Hematopoietic multipotent progenitor cell treated with erythropoietin and hydrocortisone succinate and interleukin-3 and kit ligand, for 15 days (in vitro differentiated cells): ENCODE data around the gene CFAP61.
"Not testable (repeated sequence)": the region's sequence is repeated elsewhere in the genome, so short reads cannot be mapped to it uniquely, and the experiment has no call there.

ENCODE experiments used
- DNase-seq: peaks from one replicate; pipeline ENCODE4 v3.0.0-alpha.2; 2015; ENCODE audit warnings: low spot score

Gene CFAP61

DNA sequence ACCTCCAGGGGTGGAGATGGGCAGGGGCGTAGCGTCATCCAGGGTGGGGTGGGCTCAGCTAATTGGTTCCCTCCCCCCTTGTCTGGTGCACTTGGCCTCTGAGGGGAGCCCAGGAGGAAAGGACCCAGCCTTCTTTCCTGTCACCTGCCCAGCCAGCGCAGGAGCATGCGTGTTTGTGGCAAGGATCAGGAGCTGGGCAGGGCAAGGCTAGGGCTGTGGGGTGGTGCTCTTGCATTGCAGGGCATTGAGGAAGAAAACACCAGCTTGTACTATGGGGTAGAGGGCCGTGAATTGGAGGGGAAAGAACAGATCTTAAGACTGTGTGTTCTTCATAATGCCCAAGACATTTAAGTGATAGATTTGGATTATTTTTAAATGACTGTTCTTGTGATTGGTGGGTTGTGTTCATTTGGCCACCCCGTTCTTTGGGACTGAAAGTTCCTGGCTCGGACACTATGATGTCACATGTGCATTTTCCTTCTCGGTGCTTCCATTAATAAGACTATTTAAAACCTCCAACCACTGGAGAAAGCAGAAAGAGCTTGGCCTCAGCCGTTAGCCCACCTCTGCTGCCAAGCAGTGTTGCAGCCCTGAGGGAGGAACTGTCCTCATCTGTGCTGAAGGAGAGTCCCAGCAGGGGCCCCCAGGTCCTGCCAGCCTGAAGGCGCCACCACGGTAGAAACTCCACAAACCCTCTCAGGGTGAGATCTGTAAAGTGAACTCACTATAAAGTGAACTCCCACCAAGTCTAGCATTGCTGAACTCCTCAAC, 179.4 kb downstream of the CFAP61 start:
- DNase-seq = no peak

GRCh38 chr20:20233041-20233514, 180.7 kb downstream of the CFAP61 start:
- no peak for DNase-seq

- no peak for DNase-seq
Observed at GRCh38 chr20:20235681-20236080, 183.3 kb downstream of the CFAP61 start.

DNA sequence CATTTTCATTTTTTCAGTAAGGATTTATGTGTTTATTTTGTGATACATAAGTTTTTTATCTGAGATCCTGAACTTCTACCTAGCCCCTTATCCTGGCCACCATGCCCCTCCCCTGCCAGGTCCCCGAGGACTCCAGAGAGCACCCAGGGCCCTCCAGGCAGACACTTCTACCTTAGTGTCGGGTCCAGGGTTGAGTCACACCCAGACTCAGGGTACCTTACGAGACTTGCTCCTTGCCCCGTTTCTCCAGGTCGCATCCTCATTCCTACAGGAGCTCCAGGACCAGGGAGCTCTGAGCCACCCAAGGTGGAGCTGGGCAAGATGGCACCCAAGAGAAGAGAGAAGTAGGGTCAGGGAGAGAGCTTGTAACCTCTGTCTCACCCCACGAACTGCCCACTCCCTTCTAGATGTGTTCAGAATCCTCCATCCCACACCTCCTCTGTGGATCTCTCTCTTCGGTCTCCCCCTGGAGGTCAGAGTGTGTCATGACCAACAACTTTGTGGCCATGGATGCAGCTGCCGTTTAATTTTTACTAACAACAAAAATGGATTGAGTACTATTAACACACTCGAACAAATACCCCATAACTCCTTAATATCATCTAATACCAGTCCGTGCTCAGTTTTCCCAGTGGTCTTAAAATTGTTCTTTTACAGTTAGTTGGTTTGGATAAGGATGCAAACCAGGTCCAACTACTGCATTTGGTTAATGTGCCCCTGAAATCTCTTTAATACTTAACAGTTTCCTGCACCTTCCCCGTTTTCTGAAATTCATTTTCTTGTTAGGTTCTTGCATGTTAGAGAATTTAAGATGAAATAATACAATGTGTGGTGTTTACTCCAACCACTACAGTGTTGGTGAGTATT, 185.0 kb downstream of the CFAP61 start:
- DNase-seq = peak; percentile 10

GRCh38 chr20:20241976-20242375, 189.6 kb downstream of the CFAP61 start:
- no peak for DNase-seq

- DNase-seq = not testable (repeated sequence)
Observed at GRCh38 chr20:20244384-20244783, 192.1 kb downstream of the CFAP61 start.

DNA sequence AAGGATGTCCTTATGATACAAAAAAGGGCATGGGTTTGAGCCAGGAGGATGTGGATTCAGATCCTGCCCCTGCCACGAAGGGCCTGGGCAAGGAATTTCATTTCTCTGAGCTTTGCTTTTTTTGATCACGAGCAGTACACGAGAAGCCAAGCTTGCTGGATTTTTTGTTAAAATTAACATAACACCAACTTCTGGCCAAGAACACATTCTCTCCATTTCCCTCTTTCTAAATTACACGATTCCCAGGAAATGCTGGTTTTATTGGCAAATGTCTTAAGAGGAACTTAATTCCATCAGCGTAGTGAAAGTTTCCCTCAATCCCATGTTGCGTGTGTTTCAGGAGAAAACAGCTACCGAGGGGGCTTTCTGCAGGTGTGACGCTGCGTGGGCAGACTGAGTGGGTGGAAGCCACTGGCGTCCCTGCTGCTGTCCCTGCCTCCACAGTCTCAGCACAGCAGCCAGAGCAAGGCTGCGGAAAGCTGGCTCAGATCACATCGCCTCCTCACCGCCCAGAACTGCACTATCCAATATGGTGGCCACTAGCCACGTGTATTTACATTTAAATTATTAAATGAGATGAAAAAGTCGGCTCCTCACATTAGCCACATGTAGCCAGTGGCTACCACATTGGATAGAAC, 194.8 kb downstream of the CFAP61 start:
- no peak for DNase-seq

DNA sequence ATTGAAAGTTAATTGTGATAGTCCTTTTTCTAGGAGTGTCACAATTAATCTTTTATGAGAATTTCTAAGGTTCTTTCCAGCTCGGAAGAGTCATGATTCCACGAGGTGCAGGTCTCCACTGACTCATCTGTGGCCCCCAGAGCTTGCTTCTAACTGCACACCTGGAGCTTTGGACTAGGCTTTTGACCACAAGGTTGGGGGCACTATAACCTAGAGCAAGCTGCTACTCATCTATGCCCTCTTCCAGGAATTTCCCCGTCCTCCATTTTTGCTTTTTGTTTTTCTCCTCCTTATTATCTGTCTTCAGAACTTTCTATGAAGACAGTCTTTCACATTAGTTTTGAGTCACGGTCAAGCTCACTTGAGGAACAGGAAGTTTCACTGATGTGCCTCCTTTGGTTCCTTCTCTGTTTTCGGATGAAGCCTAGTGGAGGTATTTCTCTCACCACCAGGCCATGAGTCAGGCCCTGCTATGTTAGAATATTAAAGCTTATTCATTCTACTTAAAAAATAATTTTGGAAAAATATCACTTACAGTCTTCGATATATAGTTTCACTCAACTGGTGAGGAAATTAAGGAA, 196.4 kb downstream of the CFAP61 start:
- no peak for DNase-seq

- DNase-seq = no peak
Observed at GRCh38 chr20:20251317-20251716, 199.0 kb downstream of the CFAP61 start.

DNA sequence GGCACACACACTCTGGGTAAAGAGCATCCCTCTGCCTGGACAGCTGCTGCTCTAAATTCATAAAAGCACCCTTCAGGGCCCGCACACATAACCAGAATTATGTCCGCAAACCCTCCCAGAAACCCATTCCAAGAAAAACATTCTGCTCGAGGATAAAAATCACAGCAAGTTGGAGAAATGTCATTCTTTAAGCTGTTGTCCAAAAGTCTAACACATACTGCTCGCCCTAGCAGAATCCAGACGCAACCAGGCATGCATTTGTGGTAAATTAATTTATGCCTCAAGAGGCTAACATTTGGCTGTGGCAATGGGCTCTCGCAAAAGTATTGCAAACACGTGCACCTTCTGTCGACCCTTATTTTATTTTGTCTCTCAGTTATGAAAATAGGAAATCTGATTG, 199.5 kb downstream of the CFAP61 start:
- no peak for DNase-seq

GRCh38 chr20:20253039-20253743, 200.9 kb downstream of the CFAP61 start:
- no peak for DNase-seq

- no peak for DNase-seq
Observed at GRCh38 chr20:20253744-20254330, 201.5 kb downstream of the CFAP61 start.

- DNase-seq = no peak
Observed at GRCh38 chr20:20255099-20255498, 202.8 kb downstream of the CFAP61 start.

- no peak for DNase-seq
Observed at GRCh38 chr20:20259533-20259932, 207.2 kb downstream of the CFAP61 start.

GRCh38 chr20:20261159-20261558, 208.8 kb downstream of the CFAP61 start:
- no peak for DNase-seq

DNA sequence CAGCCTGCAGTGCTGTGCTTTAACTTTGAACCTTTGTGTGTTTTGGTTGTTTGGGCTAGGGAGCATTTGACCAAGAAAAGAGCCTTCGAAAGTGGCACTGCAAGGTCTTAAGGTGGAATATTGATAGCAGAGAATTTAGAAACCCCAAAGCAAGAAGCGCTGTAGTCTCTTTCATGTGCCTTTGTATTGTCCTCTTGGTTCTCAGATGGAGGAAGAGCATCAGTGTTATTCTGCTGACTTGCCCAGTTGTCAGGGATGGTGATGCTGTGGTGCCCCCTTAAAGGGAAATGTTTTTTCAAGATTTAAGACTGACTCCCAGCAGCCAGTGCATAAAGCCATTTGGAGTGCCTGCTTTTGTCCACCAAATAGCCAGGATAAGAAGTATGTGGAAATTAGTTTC, 212.9 kb downstream of the CFAP61 start:
- DNase-seq = no peak

- DNase-seq = no peak
Observed at GRCh38 chr20:20266552-20266951, 214.2 kb downstream of the CFAP61 start.

DNA sequence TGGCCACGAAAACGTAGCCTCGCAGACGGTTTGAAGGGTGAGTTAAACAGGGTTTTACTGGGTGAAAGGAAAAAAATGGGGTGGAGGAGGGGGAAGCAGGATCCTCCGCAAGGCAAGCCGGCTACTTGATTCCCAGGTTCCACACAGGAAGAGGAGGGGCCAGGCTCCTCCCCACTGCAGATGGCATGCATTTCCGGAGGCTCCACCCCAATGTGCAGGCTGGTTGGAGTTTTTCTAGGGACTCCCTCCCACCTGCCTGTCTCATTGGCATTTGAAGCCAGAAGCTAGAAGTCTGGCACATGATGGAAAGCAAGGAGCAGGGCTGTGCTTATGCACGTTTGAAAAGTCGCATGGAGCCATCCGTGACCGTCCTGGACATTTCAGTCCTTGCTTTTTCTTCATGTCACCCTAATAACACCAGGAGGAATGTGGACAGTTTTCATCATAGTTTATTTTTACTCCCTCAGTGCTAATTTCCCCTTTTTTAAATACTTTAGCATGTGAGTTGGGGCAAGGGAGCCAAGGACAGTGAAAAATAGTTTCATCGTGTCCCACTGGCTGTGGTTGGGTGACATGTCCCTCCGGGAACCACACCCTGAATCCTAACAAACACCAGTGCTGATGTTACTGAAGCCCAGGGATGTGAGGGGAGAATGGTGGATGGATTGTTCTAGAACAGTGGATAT, 215.5 kb downstream of the CFAP61 start:
- no peak for DNase-seq

DNA sequence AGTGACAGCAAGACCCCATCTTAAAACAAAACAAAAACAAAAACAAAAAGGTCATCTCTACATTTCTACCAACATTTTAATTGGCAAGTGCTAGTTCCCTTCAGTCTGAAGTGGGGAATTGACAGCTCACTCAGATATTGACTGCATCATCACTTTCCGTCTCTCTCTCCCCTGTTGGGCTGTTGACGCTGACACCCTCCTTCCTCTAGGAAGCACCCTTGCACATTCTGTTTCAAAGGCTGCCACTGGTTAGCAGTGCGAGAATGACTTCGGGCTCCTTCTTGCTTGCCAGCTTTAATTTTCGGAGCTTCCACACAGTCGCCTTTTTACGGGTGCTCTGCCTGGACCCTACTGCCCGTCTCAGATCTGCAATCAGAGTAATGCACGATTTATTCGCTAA, 218.9 kb downstream of the CFAP61 start:
- no peak for DNase-seq

DNA sequence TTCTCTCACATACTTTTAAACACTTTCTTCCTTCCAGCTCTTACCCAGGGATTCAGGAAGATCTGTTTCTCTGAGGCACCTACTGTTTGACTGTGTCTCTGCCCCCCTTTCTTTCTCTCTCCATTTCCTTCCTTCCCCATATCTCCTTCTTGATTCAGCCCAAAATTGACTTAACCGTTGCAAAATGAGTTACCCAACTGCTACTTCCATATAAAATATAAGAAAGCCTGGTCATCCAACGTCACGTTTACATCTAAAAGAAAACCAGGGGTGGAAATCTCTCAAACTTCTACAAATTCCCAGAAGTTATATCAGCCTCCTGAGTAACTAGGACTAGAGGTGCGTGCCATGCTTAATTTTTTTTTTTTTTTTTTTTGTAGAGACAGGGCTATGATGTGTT, 220.4 kb downstream of the CFAP61 start:
- no peak for DNase-seq

DNA sequence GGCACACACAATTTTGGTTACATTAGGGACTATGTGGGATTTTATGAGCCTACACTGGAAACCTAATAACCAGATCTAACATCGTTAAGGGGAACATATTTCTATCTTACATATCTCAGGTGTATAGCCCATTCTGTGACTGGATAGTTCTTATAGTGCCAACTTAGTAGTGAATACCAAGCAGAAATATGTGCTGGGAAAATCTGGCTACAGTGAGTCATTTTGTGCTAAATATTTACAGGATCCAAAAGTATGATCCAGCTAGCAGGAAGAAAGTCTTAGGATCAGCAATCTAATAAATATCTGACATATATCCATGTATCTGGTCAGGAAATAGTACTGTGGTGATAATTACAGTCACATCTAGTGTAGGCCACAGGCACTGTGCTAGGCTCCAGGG, 221.0 kb downstream of the CFAP61 start:
- DNase-seq = no peak
